ENCODE results near the gene FBXO7. TPM values are rescaled to one million over a fixed set of nuclear protein-coding genes. Genes with fewer than 3 reads are reported as not detected.

Gene FBXO7
- polyA plus RNA-seq, 3 donors from 2014 or later: 134 to 272 (median 175) TPM

DNA sequence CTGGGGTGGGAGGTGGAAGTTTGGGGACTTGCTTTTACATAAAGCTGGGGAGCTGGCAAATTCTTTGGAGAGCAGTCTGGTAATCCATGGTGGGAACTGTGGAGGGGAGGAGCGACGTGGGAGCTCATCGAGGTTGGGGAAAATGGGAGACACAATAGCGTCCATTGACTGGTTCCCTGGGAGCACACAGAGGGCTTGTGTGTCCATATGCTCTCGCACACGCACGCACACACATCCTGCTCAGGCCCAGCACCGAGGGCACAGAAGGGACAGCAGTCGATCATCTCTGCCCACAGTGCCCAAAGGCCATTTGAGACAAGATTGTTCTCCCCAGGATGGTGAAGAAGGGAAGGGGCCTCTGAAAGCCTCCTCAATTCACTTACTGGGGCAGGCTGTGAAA is 53.7 kb downstream of the FBXO7 start:
- Mint-ChIP-seq H3K9me3 (no peaks in the 10 kb centered on the region), H3K27me3 (ENCODE audit: low read depth in 3 of 3) (peaks cover 0 to 2% (median 1%) of the 10 kb centered on the region in 3 donors), H3K4me1 (no peaks in the 10 kb centered on the region), H3K36me3 (no peaks in the 10 kb centered on the region), H3K4me3 (no peak overlapping the region), H3K27ac (no peak overlapping the region)
- DNase-seq: no peak

- H3K36me3 Mint-ChIP-seq: no peaks in the 10 kb centered on the region
- H3K4me3 Mint-ChIP-seq: no peak overlapping the region
- H3K9me3 Mint-ChIP-seq: no peaks in the 10 kb centered on the region
- DNase-seq: peak; percentile 31 to 41 (median 35)
- no peaks in the 10 kb centered on the region for H3K4me1 Mint-ChIP-seq
- no peak overlapping the region for H3K27ac Mint-ChIP-seq
- peaks cover 1 to 3% (median 3%) of the 10 kb centered on the region in 3 donors for H3K27me3 Mint-ChIP-seq (ENCODE audit: low read depth in 3 of 3)
Observed at GRCh38 chr22:32528984-32529982, 54.7 kb downstream of the FBXO7 start.

DNA sequence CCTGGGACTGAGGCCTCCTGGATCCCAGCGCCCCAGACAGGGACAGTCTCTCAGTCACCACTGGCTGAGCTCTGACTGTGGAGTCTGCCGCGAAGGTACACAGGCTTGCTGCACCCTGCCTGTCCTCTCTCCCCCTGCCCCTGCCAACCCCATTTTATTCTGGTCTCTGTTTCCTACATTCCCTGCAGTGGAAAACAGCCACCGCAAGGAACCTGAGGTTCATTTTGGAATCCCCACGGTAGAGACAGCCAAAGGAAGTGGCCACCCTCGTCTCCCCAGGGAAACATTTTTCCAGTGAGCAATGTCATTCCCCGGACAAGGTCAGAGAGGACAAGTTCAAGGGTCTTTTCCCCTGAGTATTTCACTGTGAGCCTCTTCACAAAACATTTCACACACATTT is 56.6 kb downstream of the FBXO7 start:
- DNase-seq: no peak
- H3K27me3 Mint-ChIP-seq (ENCODE audit: low read depth in 3 of 3): peaks cover 1 to 8% (median 3%) of the 10 kb centered on the region in 3 donors
- no peaks in the 10 kb centered on the region for H3K4me1 Mint-ChIP-seq
- H3K27ac Mint-ChIP-seq: no peak overlapping the region
- no peaks in the 10 kb centered on the region for H3K36me3 Mint-ChIP-seq
- H3K9me3 Mint-ChIP-seq: no peaks in the 10 kb centered on the region
- H3K4me3 Mint-ChIP-seq: no peak overlapping the region

- Mint-ChIP-seq H3K27me3 (ENCODE audit: low read depth in 3 of 3) (peaks cover 1 to 8% (median 3%) of the 10 kb centered on the region in 3 donors), H3K27ac (no peak overlapping the region), H3K9me3 (no peaks in the 10 kb centered on the region), H3K4me1 (no peaks in the 10 kb centered on the region), H3K4me3 (no peak overlapping the region), H3K36me3 (no peaks in the 10 kb centered on the region)
- DNase-seq: no peak
Observed at GRCh38 chr22:32531931-32532819, 57.6 kb downstream of the FBXO7 start.

- no peak for DNase-seq
- Mint-ChIP-seq H3K4me1 (no peaks in the 10 kb centered on the region), H3K4me3 (no peak overlapping the region), H3K9me3 (no peaks in the 10 kb centered on the region), H3K36me3 (no peaks in the 10 kb centered on the region), H3K27ac (no peak overlapping the region), H3K27me3 (ENCODE audit: low read depth in 3 of 3) (peaks cover 1 to 8% (median 3%) of the 10 kb centered on the region in 3 donors)
Observed at GRCh38 chr22:32532820-32533128, 58.2 kb downstream of the FBXO7 start.

DNA sequence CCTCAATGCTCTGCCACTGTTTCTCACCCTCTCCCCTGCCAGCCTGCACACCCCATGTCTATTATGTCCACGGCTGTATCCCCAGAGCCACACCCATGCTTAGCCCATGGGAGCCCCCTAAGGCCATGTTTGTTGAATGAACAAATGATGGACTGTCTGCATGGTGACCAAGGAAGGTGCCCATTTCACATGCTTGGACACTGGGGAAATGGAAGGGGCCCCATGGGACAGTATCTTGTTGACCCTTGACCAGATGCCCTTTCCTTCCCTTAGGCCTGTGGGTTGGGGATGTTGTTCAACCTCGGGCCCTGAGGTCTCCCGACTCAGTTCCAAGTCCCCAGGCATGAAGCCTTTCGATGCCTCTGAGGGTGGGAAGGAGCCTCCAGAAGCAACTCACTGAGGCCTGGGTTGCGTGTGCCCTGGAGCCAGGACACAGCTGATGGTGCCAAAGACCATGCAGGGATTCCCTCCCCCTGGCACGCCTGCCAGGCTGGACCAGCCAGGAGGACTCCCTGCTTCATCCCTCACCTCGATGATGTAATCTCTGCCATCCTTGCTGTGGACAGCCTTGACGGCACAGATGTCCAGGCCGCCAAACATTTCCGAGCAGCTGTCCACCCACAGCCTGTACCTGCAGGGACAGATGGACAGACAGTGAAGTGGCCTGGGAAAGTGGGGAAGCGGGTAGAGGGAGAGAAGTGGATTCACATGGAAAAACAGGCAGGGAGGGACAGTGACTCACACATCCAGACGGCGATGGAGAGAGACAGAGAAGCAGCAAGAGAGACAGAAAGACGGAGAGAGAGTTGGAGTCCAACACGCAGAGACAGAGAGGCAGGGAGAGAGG is 58.9 kb downstream of the FBXO7 start:
- H3K27ac Mint-ChIP-seq: no peak overlapping the region
- DNase-seq: no peak
- H3K9me3 Mint-ChIP-seq: no peaks in the 10 kb centered on the region
- no peak overlapping the region for H3K4me3 Mint-ChIP-seq
- peaks cover 1 to 9% (median 3%) of the 10 kb centered on the region in 3 donors for H3K27me3 Mint-ChIP-seq (ENCODE audit: low read depth in 3 of 3)
- H3K4me1 Mint-ChIP-seq: no peaks in the 10 kb centered on the region
- H3K36me3 Mint-ChIP-seq: no peaks in the 10 kb centered on the region

- H3K9me3 Mint-ChIP-seq: no peaks in the 10 kb centered on the region
- H3K36me3 Mint-ChIP-seq: no peaks in the 10 kb centered on the region
- H3K4me1 Mint-ChIP-seq: no peaks in the 10 kb centered on the region
- no peak for DNase-seq
- H3K27ac Mint-ChIP-seq: no peak overlapping the region
- H3K27me3 Mint-ChIP-seq (ENCODE audit: low read depth in 3 of 3): peaks cover 2 to 11% (median 3%) of the 10 kb centered on the region in 3 donors
- H3K4me3 Mint-ChIP-seq: no peak overlapping the region
Observed at GRCh38 chr22:32534252-32535235, 59.9 kb downstream of the FBXO7 start.

- H3K36me3 Mint-ChIP-seq: no peaks in the 10 kb centered on the region
- no peak overlapping the region for H3K27ac Mint-ChIP-seq
- no peaks in the 10 kb centered on the region for H3K9me3 Mint-ChIP-seq
- no peak for DNase-seq
- H3K27me3 Mint-ChIP-seq (ENCODE audit: low read depth in 3 of 3): peaks cover 2 to 15% (median 3%) of the 10 kb centered on the region in 3 donors
- no peak overlapping the region for H3K4me3 Mint-ChIP-seq
- H3K4me1 Mint-ChIP-seq: no peaks in the 10 kb centered on the region
Observed at GRCh38 chr22:32535531-32536190, 61.0 kb downstream of the FBXO7 start.

- H3K27ac Mint-ChIP-seq: no peak overlapping the region
- no peaks in the 10 kb centered on the region for H3K4me1 Mint-ChIP-seq
- H3K4me3 Mint-ChIP-seq: no peak overlapping the region
- peaks cover 2 to 14% (median 3%) of the 10 kb centered on the region in 3 donors for H3K27me3 Mint-ChIP-seq (ENCODE audit: low read depth in 3 of 3)
- no peak for DNase-seq
- H3K9me3 Mint-ChIP-seq: no peaks in the 10 kb centered on the region
- no peaks in the 10 kb centered on the region for H3K36me3 Mint-ChIP-seq
Observed at GRCh38 chr22:32536352-32536751, 61.7 kb downstream of the FBXO7 start.

DNA sequence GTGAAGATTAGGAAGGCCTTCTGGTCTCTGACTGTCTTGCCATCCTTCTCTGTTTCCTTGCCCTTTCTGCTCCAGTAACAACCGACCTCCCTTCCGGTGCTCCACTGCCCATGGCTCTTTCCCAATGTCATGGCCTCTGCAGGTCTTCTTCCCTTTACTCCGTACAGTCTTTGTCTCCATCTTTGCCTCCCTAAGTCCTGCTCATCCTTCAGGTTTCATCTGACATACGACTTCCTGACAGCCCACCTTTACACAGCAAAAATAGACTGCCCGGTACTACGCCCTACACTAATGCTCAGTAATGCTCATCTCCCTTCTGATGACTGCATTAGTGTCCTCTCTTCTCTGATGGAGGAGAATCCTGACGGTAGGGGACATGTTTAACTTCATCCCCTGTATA is 63.9 kb downstream of the FBXO7 start:
- no peak overlapping the region for H3K4me3 Mint-ChIP-seq
- peaks cover 4 to 15% (median 5%) of the 10 kb centered on the region in 3 donors for H3K27me3 Mint-ChIP-seq (ENCODE audit: low read depth in 3 of 3)
- H3K36me3 Mint-ChIP-seq: no peaks in the 10 kb centered on the region
- peaks cover 0 to 2% (median 0%) of the 10 kb centered on the region in 6 donors for H3K9me3 Mint-ChIP-seq
- DNase-seq: no peak
- no peak overlapping the region for H3K27ac Mint-ChIP-seq
- H3K4me1 Mint-ChIP-seq: no peaks in the 10 kb centered on the region

DNA sequence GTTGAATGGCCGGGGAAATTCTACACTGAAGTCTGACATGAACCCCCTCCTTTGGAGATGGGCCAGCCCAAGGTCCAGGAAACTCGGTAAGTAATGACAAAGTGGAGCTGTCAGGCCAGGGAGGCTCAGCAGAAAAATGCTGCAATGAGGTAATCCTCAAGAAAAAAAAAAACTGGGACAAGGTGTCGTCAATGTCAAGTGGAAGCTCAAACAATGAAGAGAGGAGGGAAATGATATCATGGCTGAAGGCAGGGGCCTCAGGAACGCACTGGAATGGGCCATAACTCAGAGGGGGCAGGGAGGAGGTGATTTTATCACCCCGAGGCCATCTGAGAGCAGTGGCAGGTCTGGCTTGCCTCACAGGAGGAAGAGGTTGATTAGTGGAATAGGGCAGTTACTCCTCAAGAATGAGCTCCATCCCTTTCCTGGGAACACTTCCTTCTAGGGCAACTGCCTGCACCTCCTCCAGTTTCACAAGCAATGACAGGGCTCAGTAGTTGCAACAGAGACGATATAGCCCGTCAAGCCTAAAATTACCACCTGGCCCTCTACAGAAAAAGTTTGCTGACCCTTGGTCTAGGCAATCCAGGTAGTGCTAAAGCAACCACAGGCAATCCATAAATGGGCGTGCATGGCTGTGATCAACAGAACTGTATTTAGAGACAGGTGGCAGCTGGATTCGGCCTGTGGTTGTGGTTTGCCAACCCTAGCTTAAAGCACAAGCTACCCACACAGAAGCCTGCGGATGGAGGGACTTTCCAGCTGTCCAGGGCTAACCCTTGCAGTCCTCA is 65.2 kb downstream of the FBXO7 start:
- no peak overlapping the region for H3K4me3 Mint-ChIP-seq
- no peaks in the 10 kb centered on the region for H3K4me1 Mint-ChIP-seq
- peaks cover 1 to 10% (median 5%) of the 10 kb centered on the region in 3 donors for H3K27me3 Mint-ChIP-seq (ENCODE audit: low read depth in 3 of 3)
- DNase-seq: no peak
- H3K9me3 Mint-ChIP-seq: peaks cover 0 to 2% (median 0%) of the 10 kb centered on the region in 6 donors
- H3K27ac Mint-ChIP-seq: no peak overlapping the region
- H3K36me3 Mint-ChIP-seq: no peaks in the 10 kb centered on the region

All from immature natural killer cell (primary cell).